OCI-LY3 (cell line): ENCODE results near the gene YBX2.

Experiments
- H2AFZ ChIP-seq: fragments of 200-600, 300-600 bp; shearing (Covaris generic); 2 replicates; pipeline ENCODE4 v1.6.0; 2014; ENCODE audit warnings: antibody characterized with exemption, low read depth, low read length
- H3K27ac ChIP-seq: fragments of 200-600, 300-600 bp; sonication (generic); 2 replicates; pipeline ENCODE4 v1.5.1; 2014; ENCODE audit warnings: mild to moderate bottlenecking, low read length, moderate library complexity, mixed read lengths
- H3K27me3 ChIP-seq: fragments of 200-600, 300-600 bp; sonication (generic); 2 replicates; pipeline ENCODE4 v1.6.1; 2014; ENCODE audit warnings: low read depth, low read length, mixed read lengths
- H3K36me3 ChIP-seq: fragments of 200-600, 300-600 bp; sonication (generic); replicated peaks from 2 replicates; pipeline ENCODE3; 2014; ENCODE audit warnings: low read depth, low read length, mixed read lengths
- H3K4me1 ChIP-seq: fragments of 300-600, 200-600 bp; sonication (generic); 2 replicates; pipeline ENCODE4 v1.6.1; 2014; ENCODE audit warnings: low read length, mixed read lengths
- H3K4me2 ChIP-seq: fragments of 200-600, 300-600 bp; sonication (generic); 2 replicates; pipeline ENCODE4 v1.6.1; 2014; ENCODE audit warnings: low read length, mixed read lengths
- H3K4me3 ChIP-seq: fragments of 300-600, 200-600 bp; sonication (generic); 2 replicates; pipeline ENCODE4 v1.5.1; 2014; ENCODE audit warnings: antibody characterized with exemption, mild to moderate bottlenecking, low read length, moderate library complexity
- H3K79me2 ChIP-seq: fragments of 300-600, 200-600 bp; shearing (Covaris generic); 2 replicates; pipeline ENCODE4 v1.6.1; 2014; ENCODE audit warnings: mild to moderate bottlenecking, low read length, mixed read lengths
- H3K9ac ChIP-seq: fragments of 300-600, 200-600 bp; shearing (Covaris generic); 2 replicates; pipeline ENCODE4 v1.6.0; 2014; ENCODE audit warnings: mild to moderate bottlenecking, low read length, moderate library complexity
- H3K9me3 ChIP-seq: fragments of 200-600, 300-600 bp; shearing (Covaris generic); 2 replicates; pipeline ENCODE4 v1.6.1; 2014; ENCODE audit warnings: low read length, mixed read lengths; ENCODE audit not compliant: insufficient read depth
- H4K20me1 ChIP-seq: fragments of 200-600, 300-600 bp; sonication (generic); 2 replicates; pipeline ENCODE4 v1.6.1; 2016; ENCODE audit warnings: low read length, mixed read lengths; ENCODE audit not compliant: insufficient read depth
- EZH2phosphoT487 ChIP-seq: fragments of 200-600 bp; shearing (Covaris generic); IDR thresholded peaks from 2 replicates; pipeline ENCODE4 v1.6.1; 2018; ENCODE audit warnings: antibody characterized with exemption, mixed run types, low read depth
- TF ChIP-seq, protein P1 (sequence below): fragments of 200-600, 300-600 bp; sonication (generic); IDR thresholded peaks from 2 replicates; pipeline ENCODE4 v1.5.1; 2014; ENCODE audit warnings: antibody characterized with exemption, low read length, low read depth

YBX2 gene

GRCh38 chr17:7281074-7281952 lies 13.1 kb downstream of the YBX2 start, which contains the start of gene SLC2A4:
SLC2A4 (plus strand) TSS chr17:7281718; CDS start chr17:7281935, 217 bp downstream.
- Histone ChIP-seq H3K9me3 (no peaks in the 10 kb centered on the region), H3K27me3 (no peaks in the 10 kb centered on the region), H2AFZ (peak within 1 kb of the TSS; percentile 80), H3K79me2 (no peaks in the 10 kb centered on the region), H4K20me1 (no peaks in the 10 kb centered on the region), H3K4me2 (peak within 1 kb of the TSS; percentile 99), H3K9ac (peak within 1 kb of the TSS; percentile 63), H3K4me1 (peaks cover 15% of the 10 kb centered on the region), H3K27ac (peak within 1 kb of the TSS; percentile 42; the same call in 1 of the 2 replicates), H3K4me3 (peak within 1 kb of the TSS; percentile 84), H3K36me3 (no peaks in the 10 kb centered on the region)
- no peak for TF ChIP-seq EZH2phosphoT487
- TF ChIP-seq, protein P1, sequence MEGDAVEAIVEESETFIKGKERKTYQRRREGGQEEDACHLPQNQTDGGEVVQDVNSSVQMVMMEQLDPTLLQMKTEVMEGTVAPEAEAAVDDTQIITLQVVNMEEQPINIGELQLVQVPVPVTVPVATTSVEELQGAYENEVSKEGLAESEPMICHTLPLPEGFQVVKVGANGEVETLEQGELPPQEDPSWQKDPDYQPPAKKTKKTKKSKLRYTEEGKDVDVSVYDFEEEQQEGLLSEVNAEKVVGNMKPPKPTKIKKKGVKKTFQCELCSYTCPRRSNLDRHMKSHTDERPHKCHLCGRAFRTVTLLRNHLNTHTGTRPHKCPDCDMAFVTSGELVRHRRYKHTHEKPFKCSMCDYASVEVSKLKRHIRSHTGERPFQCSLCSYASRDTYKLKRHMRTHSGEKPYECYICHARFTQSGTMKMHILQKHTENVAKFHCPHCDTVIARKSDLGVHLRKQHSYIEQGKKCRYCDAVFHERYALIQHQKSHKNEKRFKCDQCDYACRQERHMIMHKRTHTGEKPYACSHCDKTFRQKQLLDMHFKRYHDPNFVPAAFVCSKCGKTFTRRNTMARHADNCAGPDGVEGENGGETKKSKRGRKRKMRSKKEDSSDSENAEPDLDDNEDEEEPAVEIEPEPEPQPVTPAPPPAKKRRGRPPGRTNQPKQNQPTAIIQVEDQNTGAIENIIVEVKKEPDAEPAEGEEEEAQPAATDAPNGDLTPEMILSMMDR, result no peak

DNA sequence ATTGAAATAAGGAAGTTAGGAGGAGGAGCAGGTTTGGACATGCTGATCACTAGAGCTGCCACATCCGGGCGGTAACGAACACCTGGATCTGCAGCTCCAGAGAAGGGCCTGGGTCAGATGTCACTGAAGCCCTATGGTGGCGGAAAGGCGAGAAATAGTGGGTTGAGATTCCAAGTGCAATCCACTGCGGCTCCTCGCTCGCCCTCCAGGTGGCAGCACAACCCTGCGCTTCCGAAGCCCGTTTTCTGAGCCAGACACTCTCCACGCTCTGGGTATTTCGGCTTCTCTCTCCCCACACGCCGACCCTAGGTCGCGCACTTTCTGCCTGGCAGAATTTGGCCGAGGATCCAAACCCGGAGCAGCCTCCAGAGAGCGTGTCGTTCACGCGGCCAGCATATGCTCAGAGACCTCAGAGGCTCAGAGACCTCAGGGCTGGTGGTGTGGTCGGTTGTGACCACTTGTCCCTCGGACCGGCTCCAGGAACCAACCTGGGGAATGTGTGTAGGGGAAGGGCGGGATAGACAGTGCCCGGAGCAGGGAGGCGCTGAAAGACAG lies 13.8 kb downstream of the YBX2 start:
- H3K4me3 ChIP-seq, result peak overlapping the region; percentile 84
- H3K4me1 ChIP-seq, result peaks cover 15% of the 10 kb centered on the region
- no peaks in the 10 kb centered on the region for H3K27me3 ChIP-seq
- H4K20me1 ChIP-seq, result no peaks in the 10 kb centered on the region
- peak overlapping the region; percentile 80 for H2AFZ ChIP-seq
- H3K9me3 ChIP-seq, result no peaks in the 10 kb centered on the region
- peak overlapping the region; percentile 63 for H3K9ac ChIP-seq
- H3K36me3 ChIP-seq, result no peaks in the 10 kb centered on the region
- H3K4me2 ChIP-seq, result peak overlapping the region; percentile 99
- peak overlapping the region; percentile 42; the same call in 1 of the 2 replicates for H3K27ac ChIP-seq
- no peak for TF ChIP-seq EZH2phosphoT487
- TF ChIP-seq, protein P1, result peak; percentile 74
- no peaks in the 10 kb centered on the region for H3K79me2 ChIP-seq

DNA sequence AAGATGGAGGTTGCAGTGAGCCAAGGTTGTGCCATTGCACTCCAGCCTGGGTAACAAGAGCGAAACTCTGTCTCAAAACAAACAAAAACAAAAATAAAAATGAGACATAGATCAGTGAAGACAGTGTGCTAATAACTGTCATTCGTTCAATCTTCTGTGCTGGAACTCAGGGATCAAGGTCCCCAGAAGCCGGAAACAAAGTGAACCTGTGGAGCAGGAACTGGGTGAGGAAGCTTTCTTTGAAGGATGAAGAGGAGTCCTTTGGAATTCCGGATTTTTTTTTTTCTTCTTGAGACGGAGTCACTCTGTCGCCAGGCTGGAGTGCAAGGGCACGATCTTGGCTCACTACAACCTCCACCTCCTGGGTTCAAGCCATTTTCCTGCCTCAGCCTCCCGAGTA lies 15.0 kb downstream of the YBX2 start:
- Histone ChIP-seq H3K27me3 (no peaks in the 10 kb centered on the region), H4K20me1 (no peaks in the 10 kb centered on the region), H3K4me1 (peaks cover 15% of the 10 kb centered on the region), H3K4me3 (no peak overlapping the region), H3K36me3 (no peaks in the 10 kb centered on the region), H2AFZ (no peak overlapping the region), H3K9ac (no peak overlapping the region), H3K27ac (no peak overlapping the region), H3K4me2 (no peak overlapping the region), H3K79me2 (no peaks in the 10 kb centered on the region), H3K9me3 (no peaks in the 10 kb centered on the region)
- TF ChIP-seq EZH2phosphoT487, result no peak
- TF ChIP-seq, protein P1, result no peak

DNA sequence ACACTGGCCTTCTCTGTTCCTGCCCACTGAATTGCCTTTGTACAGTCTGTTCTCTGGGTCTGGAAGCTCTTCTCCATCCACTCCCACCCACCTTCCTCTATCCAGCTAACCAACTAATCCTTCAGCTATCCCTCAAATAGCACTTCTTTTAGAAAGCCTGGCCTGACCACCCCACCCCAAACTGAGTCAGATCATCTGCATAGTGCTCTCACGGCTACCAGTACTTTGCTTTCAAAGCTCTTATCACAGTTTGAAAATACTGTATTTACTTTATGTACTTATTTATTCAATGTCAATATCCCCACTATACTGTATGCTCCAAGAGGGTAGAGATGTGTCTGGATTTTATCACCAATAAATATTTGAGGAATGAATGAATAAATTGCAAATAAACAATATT lies 27.7 kb downstream of the YBX2 start:
- H3K4me2 ChIP-seq, result no peak overlapping the region
- no peaks in the 10 kb centered on the region for H4K20me1 ChIP-seq
- H3K4me3 ChIP-seq, result no peak overlapping the region
- TF ChIP-seq EZH2phosphoT487, result no peak
- TF ChIP-seq, protein P1, result no peak
- no peaks in the 10 kb centered on the region for H3K27me3 ChIP-seq
- H3K4me1 ChIP-seq, result 0 out of 2 replicates have a peak, but pooled peaks cover 2% of the 10 kb centered on the region
- H3K9ac ChIP-seq, result no peak overlapping the region
- no peaks in the 10 kb centered on the region for H3K9me3 ChIP-seq
- no peaks in the 10 kb centered on the region for H3K79me2 ChIP-seq
- H2AFZ ChIP-seq, result no peak overlapping the region
- H3K27ac ChIP-seq, result no peak overlapping the region
- H3K36me3 ChIP-seq, result no peaks in the 10 kb centered on the region
